HCT116 (cell line): ENCODE data around the gene GOLGA6L7. TPM values are rescaled to one million over a fixed set of nuclear protein-coding genes. Genes with fewer than 3 reads are reported as not detected.
"Not testable (repeated sequence)": the region's sequence is repeated elsewhere in the genome, so short reads cannot be mapped to it uniquely, and the experiment has no call there.

Source experiments
- ATAC-seq: fragments of 200-7000 bp; cut with Tn5 transposase; 2 replicates; pipeline ENCODE4 v1.9.1; 2020; ENCODE audit warnings: mild to moderate bottlenecking, moderate library complexity
- BruUV-seq: library from RNA; stranded (reverse); fragments of 400-500 nt; replicated peaks from 2 replicates; lab custom pipeline; 2021; lab: Mats Ljungman, UMichigan
- CTCF ChIA-PET: fragments of 300-600 bp; sonication (Branson Sonifier 250); formaldehyde crosslinking; loops from one replicate; lab custom pipeline; 2021; ENCODE audit warnings: antibody characterized with exemption; lab: Charles Lee
- POLR2A ChIA-PET: fragments of 300-600, 350-600 bp; sonication (Branson Sonifier 250); formaldehyde crosslinking; loops from one replicate; lab custom pipeline; 2021; ENCODE audit warnings: antibody characterized with exemption; lab: Charles Lee
- RAD21 ChIA-PET, 2 experiments: fragments of 300-600 bp; sonication (Branson Sonifier 250); formaldehyde crosslinking; loops; one replicate each; lab custom pipeline; 2023; ENCODE audit warnings: low total read pairs in 2 of 2; ENCODE audit not compliant: uncharacterized antibody in 2 of 2, unreplicated experiment in 2 of 2, low non-redundant PET in 1 of 2; lab: Charles Lee
- DNase-seq: peaks from one replicate; pipeline ENCODE4 v3.0.0-alpha.2; 2010; ENCODE audit warnings: low read depth, low spot score
- H2AFZ ChIP-seq: fragments of 200-600 bp; shearing (Covaris generic), sonication (generic); 2 replicates; pipeline ENCODE4 v1.6.1; 2017; ENCODE audit warnings: low read depth, mixed run types, mixed read lengths, antibody characterized with exemption, low read length; ENCODE audit not compliant: poor library complexity, severe bottlenecking
- H3K27ac ChIP-seq: 2 replicates; pipeline ENCODE4 v1.5.1; 2012; ENCODE audit warnings: low read depth, low read length
- H3K27me3 ChIP-seq: fragments of 200-600 bp; sonication (generic); 2 replicates; pipeline ENCODE4 v1.6.1; 2016; ENCODE audit warnings: mixed run types, low read length, mixed read lengths; ENCODE audit not compliant: insufficient read depth
- H3K36me3 ChIP-seq, 2 experiments: fragments of 200-500 bp in 1 of 2; fragments of 200-600 bp in 1 of 2; sonication (Bioruptor generic) in 1 of 2; sonication (generic) in 1 of 2; 2 replicates each; pipeline versions ENCODE4 v1.5.1 to v1.6.1; 2014 to 2016; ENCODE audit warnings: low read length in 2 of 2, inconsistent platforms in 1 of 2, mixed read lengths in 1 of 2, mixed run types in 1 of 2; ENCODE audit not compliant: insufficient read depth in 2 of 2, control insufficient read depth in 1 of 2
- H3K4me1 ChIP-seq, 2 experiments: fragments of 200-600 bp in 1 of 2; sonication (generic) in 1 of 2; 2 replicates each; pipeline versions ENCODE4 v1.5.1 to v1.6.1; 2012 to 2017; ENCODE audit warnings: low read length in 2 of 2, inconsistent platforms in 1 of 2, mild to moderate bottlenecking in 1 of 2, mixed read lengths in 1 of 2, mixed run types in 1 of 2, moderate library complexity in 1 of 2; ENCODE audit not compliant: insufficient read depth in 2 of 2, control insufficient read depth in 1 of 2
- H3K4me2 ChIP-seq: fragments of 200-600 bp; sonication (generic); 2 replicates; pipeline ENCODE4 v1.6.1; 2017; ENCODE audit warnings: mixed run types, low read length, mixed read lengths
- H3K4me3 ChIP-seq, 2 experiments: fragments of 200-600 bp in 1 of 2; sonication (generic) in 1 of 2; replicated peaks in 1 of 2; 2 replicates each; pipeline ENCODE4 v1.5.1; 2011 to 2016; ENCODE audit warnings: low read length in 2 of 2, control low read depth in 1 of 2, low read depth in 1 of 2, mild to moderate bottlenecking in 1 of 2, mixed read lengths in 1 of 2, mixed run types in 1 of 2
- H3K79me2 ChIP-seq: fragments of 200-600 bp; sonication (generic); 2 replicates; pipeline ENCODE4 v1.6.1; 2017; ENCODE audit warnings: mild to moderate bottlenecking, mixed run types, low read length, moderate library complexity, mixed read lengths; ENCODE audit not compliant: insufficient read depth
- H3K9ac ChIP-seq: fragments of 200-600 bp; sonication (generic); 2 replicates; pipeline ENCODE4 v1.6.1; 2016; ENCODE audit warnings: low read length, mixed read lengths
- H3K9me2 ChIP-seq: fragments of 200-600 bp; sonication (generic), shearing (Covaris generic); 2 replicates; pipeline ENCODE4 v1.6.1; 2017; ENCODE audit warnings: mixed run types, mild to moderate bottlenecking, moderate library complexity; ENCODE audit not compliant: insufficient read depth
- H3K9me3 ChIP-seq, 2 experiments: fragments of 200-500 bp in 1 of 2; fragments of 200-600 bp in 1 of 2; sonication (Bioruptor generic) in 1 of 2; sonication (generic) in 1 of 2; 2 replicates each; pipeline ENCODE4 v1.6.1; 2014 to 2017; ENCODE audit warnings: low read length in 2 of 2, mixed read lengths in 2 of 2, inconsistent platforms in 1 of 2, low read depth in 1 of 2, mild to moderate bottlenecking in 1 of 2, mixed run types in 1 of 2, moderate library complexity in 1 of 2; ENCODE audit not compliant: control insufficient read depth in 1 of 2, insufficient read depth in 1 of 2
- H4K20me1 ChIP-seq: fragments of 200-600 bp; sonication (generic), shearing (Covaris generic); 2 replicates; pipeline ENCODE4 v1.6.1; 2017; ENCODE audit warnings: mixed run types, mild to moderate bottlenecking, moderate library complexity; ENCODE audit not compliant: insufficient read depth
- ELF1 ChIP-seq: IDR thresholded peaks from 2 replicates; pipeline ENCODE4 v1.6.1; 2012; ENCODE audit warnings: low read depth, borderline replicate concordance
- SRF ChIP-seq: IDR thresholded peaks from 2 replicates; pipeline ENCODE4 v1.6.1; 2012; ENCODE audit warnings: low read depth
- ZFX ChIP-seq: fragments of 450-650 bp; IDR thresholded peaks from 2 replicates; pipeline ENCODE4 v1.6.1; 2017
- intact Hi-C: fragments of 100-400 bp; cut with micrococcal nuclease; formaldehyde crosslinking; loops from 2 replicates; pipeline ENCODE4 v1.10.0; 2022
- total RNA-seq: library from RNA; stranded (reverse); gene quantifications from one replicate; pipeline ENCODE4 v1.2.1, GENCODE V29; 2021; ENCODE audit not compliant: unreplicated experiment

Gene GOLGA6L7
- total RNA-seq, 1 experiment from 2014 or later, result not detected

- DNase-seq (no peak), ATAC-seq (no peak)
- Histone ChIP-seq H3K9me2 (no peaks in the 10 kb centered on the region), H3K36me3 (no peaks in the 10 kb centered on the region), H3K9ac (no peak overlapping the region), H3K4me3 (no peak overlapping the region), H3K4me1 (no peaks in the 10 kb centered on the region; a peak in 1 of 4 replicates), H3K79me2 (no peaks in the 10 kb centered on the region), H3K27me3 (no peaks in the 10 kb centered on the region), H2AFZ (no peak overlapping the region), H3K9me3 (no peaks in the 10 kb centered on the region), H3K27ac (no peak overlapping the region), H4K20me1 (no peaks in the 10 kb centered on the region), H3K4me2 (no peak overlapping the region)
- intact Hi-C loops, result no loop called here
- BruUV-seq, result no TSS peak
- POLR2A ChIA-PET, result no interaction called here
- RAD21 ChIA-PET, result no interaction called here
- no peak for TF ChIP-seq ZFX
- no peak for TF ChIP-seq SRF
- no peak for TF ChIP-seq ELF1
- CTCF ChIA-PET, result no interaction called here
These were observed 42.5 kb upstream of the GOLGA6L7 start for GRCh38 chr15:28890711-28891495.

GRCh38 chr15:28890291-28890690 is 41.8 kb upstream of the GOLGA6L7 start:
- H4K20me1 ChIP-seq, CTCF ChIA-PET, DNase-seq, H3K36me3 ChIP-seq, intact Hi-C loops, H3K27me3 ChIP-seq, H3K9ac ChIP-seq, H3K79me2 ChIP-seq, H3K4me3 ChIP-seq, H3K27ac ChIP-seq, H3K9me3 ChIP-seq, H3K4me1 ChIP-seq, BruUV-seq, H2AFZ ChIP-seq, POLR2A ChIA-PET, H3K4me2 ChIP-seq, H3K9me2 ChIP-seq, ATAC-seq, RAD21 ChIA-PET: not testable (repeated sequence)

GRCh38 chr15:28889871-28890270 is 41.4 kb upstream of the GOLGA6L7 start:
- POLR2A ChIA-PET, RAD21 ChIA-PET, DNase-seq, H2AFZ ChIP-seq, ATAC-seq, H3K4me3 ChIP-seq, H3K79me2 ChIP-seq, H3K4me1 ChIP-seq, H3K27ac ChIP-seq, intact Hi-C loops, BruUV-seq, CTCF ChIA-PET, H3K9ac ChIP-seq, H3K27me3 ChIP-seq, H3K36me3 ChIP-seq, H3K9me3 ChIP-seq, H3K9me2 ChIP-seq, H4K20me1 ChIP-seq, H3K4me2 ChIP-seq: not testable (repeated sequence)
